ENCODE results near the gene WFDC12.
"Not testable (repeated sequence)": the region's sequence is repeated elsewhere in the genome, so short reads cannot be mapped to it uniquely, and the experiment has no call there.

Gene WFDC12, protein sequence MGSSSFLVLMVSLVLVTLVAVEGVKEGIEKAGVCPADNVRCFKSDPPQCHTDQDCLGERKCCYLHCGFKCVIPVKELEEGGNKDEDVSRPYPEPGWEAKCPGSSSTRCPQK

DNA sequence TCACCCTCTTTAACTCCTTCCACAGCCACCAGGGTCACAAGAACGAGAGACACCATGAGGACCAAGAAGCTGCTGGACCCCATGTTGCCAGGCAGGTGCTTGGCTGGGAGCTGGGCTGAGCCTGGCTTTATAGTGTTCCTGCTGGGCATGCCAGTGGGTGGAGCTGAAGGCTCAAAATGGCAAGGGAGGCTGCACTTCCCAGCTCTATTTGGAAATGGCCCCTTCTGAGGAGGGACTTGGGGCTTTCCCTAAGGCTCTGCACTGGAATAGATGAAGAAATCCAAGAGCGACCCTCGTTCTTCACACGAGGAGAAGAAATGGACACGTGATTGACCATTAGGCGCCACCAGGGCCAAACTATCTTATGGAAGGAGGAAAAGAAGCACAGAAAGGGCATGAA lies at the start of gene WFDC12:
Gene WFDC12, minus strand, starts transcription at position 101 of the 400 bp plus-strand sequence. Its CDS starts 18 bp downstream, at position 83.
- DNase-seq: no peak

DNA sequence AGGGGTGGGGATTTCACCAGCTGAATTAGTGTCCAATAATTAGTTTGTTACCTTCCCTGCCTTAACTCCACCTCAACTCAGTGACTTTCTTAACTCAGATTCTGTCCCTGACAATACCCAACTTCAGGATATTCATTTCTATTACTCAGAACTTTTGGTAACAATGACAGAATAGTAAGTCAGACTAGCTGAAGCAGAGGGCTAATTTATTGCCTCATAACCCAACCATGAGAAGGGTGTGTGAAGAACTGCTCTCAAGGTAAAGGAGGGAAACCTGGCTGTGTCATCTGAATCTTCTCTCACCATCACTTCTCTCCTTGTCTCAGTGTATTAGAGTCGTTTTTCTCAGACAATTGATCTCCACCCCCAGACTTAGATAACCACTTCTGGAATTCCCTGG lies 49.3 kb upstream of the WFDC12 start:
- no peak for DNase-seq

DNA sequence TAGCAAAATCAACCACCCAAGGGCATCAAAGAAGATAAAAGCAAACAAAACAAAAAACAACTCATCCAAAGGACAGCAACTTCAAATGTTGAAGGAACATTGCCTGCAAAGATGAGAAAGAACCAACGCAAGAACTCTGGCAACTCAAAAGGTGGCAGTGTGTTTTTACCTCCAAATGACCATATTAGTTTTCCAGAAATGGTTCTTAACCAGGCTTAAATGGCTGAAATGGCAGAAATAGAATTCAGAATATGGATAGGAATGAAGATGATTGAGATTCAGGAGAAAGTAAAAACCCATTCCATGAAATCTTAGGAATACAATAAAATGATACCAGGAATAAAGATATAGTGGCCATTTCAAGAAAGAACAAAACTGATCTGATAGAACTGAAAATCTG lies 40.6 kb upstream of the WFDC12 start:
- DNase-seq: no peak

DNA sequence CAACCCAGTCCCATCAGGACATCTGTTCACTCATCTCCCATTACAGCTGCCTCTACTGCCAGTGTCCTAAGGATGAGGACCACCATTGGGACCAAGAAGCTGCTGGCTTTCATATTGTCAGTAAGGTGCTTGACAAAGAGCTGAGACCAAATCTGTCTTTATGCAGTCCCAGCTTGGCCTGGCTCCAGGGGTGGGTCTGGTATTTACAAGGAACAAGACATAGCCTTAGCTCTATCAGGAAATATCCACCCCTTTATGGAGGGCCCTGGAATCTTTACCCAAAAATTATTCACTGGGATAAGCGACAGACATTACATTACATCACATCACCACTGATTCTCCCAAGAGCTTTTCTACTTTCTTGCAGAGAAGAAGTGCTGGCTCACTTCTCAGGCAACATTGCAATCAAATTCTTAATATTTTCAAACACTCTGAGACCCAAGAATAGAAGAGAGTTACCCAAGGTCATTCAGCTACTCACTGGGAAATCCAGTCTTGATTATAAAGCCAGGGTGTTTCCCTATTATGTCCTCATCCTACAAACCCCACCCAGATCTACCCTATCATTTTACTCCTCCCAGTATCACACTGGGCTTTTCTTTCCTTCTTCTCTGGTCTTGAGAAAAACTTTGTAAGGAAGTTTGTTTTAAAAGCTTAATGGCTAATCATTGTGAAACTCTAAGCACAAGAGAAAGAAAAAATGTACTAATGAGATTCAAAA lies 39.0 kb upstream of the WFDC12 start:
- no peak for DNase-seq

DNA sequence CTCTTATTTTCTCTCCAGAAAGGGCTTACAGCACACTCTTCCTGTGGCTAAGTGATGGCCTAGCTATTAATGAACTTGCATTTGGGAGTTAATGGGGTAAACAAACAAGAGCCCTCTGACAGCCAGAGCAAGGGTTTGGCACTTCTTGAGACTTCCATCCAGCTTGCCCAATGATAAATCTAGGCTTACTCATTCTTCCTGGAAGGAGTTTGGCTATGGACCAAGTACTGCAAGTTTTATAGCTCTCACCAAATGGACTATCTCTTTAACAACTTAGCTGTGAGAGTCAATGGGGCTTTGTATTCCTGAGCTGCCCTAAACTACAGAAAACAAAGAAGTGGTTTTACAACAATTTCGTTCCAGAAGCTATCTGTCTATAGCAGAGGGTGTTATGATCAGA lies 33.7 kb upstream of the WFDC12 start:
- no peak for DNase-seq

DNA sequence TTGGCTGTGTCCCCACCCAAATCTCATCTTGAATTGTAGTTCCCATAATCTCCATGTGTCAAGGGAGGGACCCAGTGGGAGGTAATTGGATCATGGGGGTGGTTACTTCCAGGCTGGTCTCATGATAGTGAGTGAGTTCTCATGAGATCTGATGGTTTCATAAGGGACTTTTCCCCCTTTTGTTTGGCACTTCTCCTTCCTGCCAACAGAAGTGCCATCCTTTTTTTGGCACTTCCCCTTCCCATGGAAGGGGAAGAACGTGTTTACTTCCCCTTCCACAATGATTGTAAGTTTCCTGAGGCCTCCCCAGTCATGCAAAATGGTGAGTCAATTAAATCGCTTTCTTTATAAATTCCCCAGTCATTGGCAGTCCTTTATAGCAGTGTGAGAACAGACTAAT lies 32.4 kb upstream of the WFDC12 start:
- DNase-seq: no peak

DNA sequence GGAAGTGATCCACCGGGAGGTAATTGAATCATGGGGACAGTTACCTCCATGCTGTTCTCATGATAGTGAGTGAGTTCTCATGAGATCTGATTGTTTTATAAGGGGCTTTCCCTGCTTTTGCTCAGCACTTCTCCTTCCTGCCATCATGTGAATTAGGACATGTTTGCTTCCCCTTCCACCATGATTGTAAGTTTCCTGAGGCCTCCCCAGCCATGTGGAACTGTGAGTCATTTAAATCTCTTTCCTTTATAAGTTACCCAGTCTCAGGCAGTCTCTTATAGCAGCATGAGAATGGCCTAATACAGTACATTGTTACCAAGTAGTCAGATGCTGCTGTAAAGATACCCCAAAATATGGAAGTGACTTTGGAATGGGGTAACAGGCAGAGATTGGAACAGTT lies 30.5 kb upstream of the WFDC12 start:
- not testable (repeated sequence) for DNase-seq

DNA sequence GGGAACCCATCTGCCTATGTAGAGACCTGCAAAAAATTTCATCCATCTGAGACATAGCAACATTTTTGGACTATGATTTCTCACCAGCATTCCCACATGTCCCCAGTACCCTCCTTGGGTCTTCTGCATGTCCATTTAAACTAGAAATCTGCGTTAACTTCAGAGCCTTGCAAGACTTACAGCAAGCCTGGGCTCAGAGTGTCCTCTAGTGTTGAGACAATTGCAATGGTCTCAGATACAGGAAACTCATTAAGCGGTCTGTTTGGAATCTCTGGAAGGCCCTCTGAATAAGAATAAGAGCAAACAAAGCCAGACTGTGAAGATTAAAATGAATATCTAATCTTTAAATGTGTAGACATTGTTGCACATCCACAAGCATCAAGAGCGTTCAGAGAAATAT lies 29.9 kb upstream of the WFDC12 start:
- no peak for DNase-seq

DNA sequence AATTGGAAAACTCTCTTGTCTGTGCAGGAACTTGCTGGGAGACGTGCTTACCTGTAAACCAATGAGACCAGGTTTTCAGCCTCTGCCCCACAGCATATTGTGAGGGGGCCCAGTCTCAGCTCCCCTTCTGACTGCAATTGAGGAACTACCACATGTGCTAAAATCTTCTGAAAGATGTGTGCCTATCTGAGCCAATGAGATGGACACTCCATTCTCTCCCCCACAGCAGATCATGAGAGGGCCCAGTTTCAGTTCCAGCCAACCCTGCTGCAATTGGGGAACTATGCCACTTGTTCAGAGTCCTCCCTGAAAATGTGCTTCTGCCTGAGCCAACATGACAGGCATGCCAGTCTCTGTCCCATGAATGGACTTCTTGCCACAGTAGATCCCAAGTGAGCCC lies 29.5 kb upstream of the WFDC12 start:
- DNase-seq: no peak

DNA sequence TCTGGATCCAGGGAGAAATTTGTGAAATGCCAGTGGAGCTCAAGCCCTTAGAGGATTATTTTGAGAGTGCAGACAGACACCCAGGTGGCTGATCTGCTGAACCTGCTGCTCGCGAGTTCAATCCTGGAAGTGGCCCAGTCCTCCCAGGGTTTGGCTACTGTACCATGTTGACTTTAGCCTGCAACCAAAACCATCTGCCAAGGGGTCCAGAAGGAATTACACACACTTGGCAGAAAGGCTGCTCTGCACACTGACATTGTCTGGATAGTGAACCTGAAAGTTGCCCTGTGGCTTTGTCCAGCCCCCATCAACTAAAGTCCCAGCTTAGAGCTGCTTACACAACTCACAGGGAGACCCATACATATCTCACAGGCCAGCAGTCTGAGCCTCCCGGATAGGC lies 28.9 kb upstream of the WFDC12 start:
- no peak for DNase-seq

DNA sequence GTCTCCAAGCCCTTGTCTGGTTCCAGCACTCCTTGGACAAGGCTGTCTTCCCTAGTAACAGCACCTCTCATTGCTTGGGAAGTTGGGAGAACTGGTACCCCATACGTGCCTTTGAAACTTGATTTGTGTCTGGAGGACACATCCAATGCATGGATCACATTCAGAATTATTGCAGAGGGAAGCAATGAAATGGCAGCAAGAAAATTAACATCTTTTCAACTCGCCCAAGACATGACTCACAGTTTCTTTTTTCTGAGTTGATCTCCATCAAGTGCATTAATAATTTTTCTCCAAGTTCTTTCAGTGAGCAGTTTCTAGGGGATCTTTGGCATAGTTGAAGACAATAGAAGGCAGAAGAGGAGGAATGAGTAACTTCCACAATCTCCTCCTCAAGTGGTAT lies 28.1 kb upstream of the WFDC12 start:
- DNase-seq: no peak

DNA sequence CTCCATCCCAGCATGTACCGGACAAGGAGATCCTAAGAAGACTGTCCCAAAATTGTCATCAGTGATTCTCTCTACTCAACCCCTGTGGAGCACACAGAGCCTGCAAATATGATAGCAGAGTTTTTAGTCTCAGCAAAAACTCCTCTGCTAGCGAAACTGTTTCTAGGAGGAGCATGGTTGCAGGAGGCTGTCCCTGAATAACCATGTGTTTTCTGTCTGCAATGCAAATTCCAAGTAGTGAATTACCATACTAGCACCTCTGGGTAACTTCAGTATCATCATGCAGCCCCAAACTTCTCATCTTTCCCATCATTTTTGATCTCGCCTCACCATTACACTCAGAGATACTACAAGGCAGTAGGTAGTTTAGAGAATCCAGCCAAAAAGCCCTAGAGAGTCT lies 24.8 kb upstream of the WFDC12 start:
- DNase-seq: no peak

DNA sequence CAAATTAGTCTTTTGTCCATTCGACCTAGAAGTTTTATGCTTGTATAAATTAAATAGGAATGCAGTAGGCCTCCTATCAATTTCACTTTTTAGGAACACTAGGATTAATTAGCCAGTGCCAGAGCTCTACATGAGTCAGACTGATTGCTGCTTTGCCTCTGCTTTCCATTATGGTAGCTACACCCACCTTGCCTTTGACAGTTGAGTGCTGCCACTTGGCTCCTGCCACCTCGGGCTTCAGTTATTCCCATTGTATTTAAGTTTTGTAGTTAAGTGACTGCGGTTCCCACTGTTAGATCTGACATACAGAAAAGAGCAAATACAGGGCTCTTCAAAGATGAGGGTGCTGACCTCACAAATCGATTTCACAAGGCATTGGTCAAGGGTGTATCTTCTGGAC lies 16.6 kb upstream of the WFDC12 start:
- DNase-seq: no peak

DNA sequence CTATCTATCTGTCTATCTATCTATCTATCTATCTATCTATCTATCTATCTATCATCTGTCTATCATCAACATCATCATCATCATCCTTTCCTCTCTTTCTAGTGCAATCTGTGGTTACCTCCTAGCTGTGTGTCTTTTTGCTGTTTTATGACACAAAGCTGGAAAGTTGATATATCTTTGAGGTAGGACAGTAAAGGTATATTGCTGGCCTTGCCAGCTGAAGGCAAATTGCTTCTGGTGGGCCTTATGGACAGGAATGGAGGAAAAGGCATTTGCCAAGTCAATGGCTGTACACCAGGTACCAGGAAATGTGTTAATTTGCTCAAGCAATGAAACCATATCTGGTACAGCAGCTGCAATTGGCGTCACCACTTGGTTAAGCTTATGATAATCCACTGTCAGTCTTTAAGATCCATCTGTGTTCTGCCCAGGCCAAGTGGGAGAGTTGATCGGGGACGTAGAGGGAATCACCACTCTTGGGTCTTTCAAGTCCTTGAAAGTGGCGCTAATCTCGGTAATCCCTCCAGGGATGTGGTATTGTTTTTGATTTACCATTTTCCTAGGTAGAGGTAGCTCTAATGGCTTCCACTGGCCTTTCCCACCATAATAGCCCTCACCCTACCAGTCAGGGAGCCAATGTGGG lies 15.6 kb upstream of the WFDC12 start:
- DNase-seq: not testable (repeated sequence)

DNA sequence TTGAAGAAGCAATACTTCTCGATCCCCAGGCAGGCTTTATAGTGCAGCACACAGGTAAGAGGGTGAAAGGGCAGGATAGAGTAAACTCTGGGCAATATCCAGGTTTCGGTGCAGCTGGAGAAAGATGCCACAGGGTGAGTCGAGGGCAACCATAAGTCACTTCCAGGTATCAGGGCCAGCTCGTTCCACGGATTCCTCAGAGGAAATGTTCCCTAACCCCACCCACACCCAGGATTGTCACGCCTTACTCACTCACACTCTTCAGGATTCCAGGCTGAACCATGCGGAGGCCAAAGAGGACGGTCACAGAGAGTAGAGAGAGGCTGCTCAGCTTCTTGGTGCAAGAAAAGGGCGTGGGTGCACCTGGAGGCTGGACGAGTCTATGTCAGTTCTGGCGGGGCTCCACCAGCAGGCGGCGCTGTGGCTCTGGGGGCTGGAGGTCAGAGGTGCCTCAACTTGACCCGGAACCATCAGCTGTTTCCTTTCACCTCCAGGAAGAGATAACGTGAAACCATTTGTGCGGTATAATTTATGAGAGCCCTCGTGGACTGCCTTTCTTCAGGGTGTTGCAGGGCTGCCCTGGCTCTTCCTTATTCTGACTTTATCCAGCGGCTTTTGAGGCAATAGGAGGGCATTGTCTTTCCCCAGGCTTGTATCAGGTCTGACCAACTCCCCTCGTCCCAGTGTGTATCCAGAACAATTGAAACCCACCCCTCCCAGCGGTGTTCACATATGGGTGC lies 14.5 kb upstream of the WFDC12 start:
- DNase-seq: peak; percentile 82

DNA sequence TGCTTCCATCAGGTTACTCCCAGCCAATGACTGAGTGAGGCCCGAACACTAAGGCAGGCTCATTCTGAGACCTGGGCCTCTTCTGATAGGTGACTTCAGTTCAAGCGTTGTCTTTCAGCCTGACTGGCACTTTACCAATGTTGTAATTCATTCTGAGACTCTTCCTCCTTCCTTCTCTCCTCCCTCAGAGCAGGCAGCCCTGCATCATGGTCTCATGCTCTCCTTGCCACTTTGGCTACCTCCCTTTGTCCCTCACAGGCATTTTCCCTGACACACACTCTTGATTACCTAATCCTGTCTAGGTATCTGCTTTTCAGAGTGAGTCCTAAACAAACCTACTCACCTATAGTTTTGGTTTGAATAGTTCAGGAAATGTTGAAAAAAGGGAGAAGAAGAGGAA lies 12.6 kb upstream of the WFDC12 start:
- DNase-seq: no peak

DNA sequence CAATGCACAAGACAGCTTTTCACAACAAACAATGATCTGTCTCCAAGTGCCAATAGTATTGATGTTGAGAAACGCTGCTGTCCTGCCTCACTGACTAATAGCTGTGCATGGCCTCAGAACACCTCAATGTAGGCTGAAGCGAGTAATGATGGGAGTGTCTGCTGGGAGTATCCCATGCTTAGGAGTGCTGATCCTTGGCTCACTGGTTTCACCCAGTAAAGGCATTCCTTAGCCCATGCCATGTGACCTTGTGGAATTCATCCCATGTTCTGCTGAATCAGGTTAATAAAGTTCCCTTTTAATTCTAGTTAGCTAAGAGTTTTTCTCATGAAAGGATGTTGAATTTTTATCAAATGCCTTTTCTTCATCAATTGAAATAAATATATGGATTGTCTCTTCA lies 3.8 kb upstream of the WFDC12 start:
- no peak for DNase-seq

DNA sequence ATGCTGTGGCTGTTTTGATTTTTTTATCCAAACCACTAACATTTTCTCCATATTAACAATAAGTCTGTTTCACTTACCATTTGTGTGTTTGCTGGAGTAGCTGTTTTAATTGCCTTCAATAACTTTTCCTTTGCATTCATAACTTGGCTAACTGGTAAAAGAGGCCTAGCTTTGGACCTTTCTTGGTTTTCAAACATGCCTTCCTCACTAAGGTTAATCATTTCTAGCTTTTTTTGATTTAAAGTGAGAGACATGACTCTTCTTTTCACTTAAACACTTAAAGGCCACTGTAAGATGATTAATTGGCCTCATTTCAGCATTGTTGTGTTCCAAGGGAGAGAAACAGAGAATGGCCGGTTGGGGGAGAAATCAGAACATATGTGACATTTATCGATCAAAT lies 2.9 kb downstream of the WFDC12 start:
- peak; percentile 13 for DNase-seq

DNA sequence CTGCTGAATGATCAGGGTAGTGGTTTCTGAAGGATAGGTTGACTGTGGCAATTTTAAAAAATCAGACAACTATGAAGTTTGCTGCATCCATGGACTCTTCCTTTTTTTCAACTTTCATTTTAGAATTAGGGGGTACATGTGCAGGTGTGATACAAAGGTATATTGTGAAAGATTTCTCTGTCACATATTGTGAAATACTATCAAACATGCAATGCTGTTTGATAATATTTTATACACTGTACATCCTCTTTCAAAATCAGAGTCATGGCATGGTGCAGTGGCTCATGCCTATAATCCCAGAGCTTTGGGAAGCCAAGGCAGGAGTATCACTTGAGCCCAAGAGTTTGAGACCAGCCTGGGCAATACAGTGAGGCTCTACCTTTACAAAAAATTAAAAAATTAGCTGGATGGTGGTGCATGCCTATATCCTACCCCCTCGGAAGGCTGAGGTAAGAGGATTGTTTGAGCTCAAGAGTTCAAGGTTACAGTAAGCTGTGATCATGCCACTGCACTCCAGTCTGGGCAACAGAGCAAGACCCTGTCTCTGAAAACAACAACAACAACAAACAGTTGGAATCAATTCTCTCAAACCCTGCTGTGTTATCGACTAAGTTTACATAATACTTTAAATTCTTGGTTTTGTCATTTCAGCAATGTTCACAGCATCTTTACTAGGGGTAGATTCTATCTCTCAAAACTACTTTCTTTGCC lies 4.6 kb downstream of the WFDC12 start:
- no peak for DNase-seq

DNA sequence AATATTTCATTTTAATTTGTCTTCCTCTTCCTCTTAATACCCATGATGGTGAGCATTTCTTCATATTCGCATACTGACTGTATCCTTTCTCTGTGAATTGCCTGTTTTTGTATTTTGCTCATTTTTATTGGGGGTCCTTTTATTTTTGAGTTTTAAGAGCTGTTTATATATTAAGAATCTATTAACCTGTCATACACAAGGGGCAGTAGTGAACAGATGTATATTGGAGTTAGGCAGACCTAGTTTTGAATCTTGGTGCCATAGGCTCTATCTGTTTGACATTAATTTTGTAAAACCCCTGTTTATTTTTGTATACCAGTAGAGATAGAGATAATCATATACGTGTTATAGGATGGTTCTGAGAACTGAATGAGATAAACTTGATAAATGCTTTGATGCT lies 6.2 kb downstream of the WFDC12 start:
- DNase-seq: no peak

DNA sequence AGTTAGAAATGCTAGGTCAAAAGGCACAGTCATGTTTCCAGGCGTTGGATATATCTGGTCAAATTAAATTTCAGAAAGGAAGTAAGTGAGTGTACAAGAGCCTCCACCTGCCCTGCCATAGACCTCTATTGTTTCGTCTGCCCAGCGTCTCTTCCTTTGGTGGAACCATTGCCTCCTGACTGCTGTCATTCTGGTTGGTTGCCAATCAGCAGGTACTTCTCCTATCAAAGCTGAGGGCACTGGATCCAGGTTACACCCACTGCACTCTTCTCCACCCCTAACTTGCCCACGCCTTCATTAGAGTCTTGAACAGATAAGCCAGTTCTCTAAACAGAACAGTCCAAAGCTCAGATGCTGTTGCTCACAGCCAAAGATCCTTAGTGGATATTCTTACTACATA lies 6.7 kb downstream of the WFDC12 start:
- no peak for DNase-seq

DNA sequence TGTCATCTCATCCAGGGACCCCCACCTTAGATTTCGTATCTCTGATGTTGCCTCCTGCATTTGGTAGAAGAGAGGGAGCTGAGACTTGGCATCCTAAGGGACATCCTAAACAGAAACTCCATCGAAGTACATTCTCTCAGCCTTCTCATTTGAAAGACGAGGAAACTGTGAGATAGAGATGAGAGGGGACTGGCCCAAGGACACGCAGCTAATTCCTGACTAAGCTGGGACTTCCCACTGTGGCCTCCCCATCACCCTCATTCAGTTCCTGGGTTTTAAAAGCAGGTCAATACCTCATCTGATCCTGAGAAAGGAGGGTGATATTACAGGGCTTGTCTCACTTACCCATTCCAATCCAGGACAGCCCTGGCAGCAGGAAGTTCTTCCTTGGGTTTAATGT lies 8.4 kb downstream of the WFDC12 start:
- DNase-seq: no peak

DNA sequence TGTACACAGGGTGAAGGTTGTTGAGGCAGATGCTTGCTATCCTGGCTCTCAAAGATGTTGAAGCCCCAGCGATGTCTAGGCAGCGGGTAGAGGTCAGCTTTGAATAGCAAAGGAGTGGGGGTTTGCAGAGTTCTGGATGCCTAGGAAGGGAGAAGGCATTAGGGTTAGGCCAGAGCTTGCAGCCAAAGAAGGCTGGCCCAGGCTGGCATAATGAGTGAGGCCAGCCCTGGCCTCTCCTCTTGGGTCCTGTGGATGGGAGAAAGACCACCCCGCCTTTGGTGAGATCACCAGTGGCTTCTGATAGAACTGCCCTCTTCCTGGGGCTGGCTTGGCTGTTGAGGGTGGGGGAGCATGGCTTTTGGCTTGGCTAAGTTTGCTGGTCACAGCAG lies 8.9 kb downstream of the WFDC12 start:
- no peak for DNase-seq

All from activated CD4-positive, alpha-beta T cell treated with anti-CD3 and anti-CD28 coated beads, Interleukin-10, Interleukin-2, amounts not matched to agents 100 ng/mL and 50 ng/mL, durations not matched to agents 16 hours and 8 hours (primary cell).